ENCODE data around the gene HJURP.

Gene HJURP

GRCh38 chr2:233820774-233821105, 33.6 kb downstream of the HJURP start:
- no peak overlapping the region for H3K4me3 ChIP-seq (ENCODE audit: control insufficient read depth, low read depth, low read length)
- DNase-seq (ENCODE audit: low read depth): no peak

GRCh38 chr2:233819884-233820773, 34.2 kb downstream of the HJURP start:
- H3K4me3 ChIP-seq (ENCODE audit: control insufficient read depth, low read depth, low read length): no peak overlapping the region
- TF ChIP-seq, protein P1, sequence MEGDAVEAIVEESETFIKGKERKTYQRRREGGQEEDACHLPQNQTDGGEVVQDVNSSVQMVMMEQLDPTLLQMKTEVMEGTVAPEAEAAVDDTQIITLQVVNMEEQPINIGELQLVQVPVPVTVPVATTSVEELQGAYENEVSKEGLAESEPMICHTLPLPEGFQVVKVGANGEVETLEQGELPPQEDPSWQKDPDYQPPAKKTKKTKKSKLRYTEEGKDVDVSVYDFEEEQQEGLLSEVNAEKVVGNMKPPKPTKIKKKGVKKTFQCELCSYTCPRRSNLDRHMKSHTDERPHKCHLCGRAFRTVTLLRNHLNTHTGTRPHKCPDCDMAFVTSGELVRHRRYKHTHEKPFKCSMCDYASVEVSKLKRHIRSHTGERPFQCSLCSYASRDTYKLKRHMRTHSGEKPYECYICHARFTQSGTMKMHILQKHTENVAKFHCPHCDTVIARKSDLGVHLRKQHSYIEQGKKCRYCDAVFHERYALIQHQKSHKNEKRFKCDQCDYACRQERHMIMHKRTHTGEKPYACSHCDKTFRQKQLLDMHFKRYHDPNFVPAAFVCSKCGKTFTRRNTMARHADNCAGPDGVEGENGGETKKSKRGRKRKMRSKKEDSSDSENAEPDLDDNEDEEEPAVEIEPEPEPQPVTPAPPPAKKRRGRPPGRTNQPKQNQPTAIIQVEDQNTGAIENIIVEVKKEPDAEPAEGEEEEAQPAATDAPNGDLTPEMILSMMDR (conservative IDR thresholded peaks at IDR 0.05; ENCODE audit: control insufficient read depth, insufficient read depth, low read depth, low read length): no peak
- DNase-seq (ENCODE audit: low read depth): no peak

More at GRCh38 chr2:233820774-233821105, 33.6 kb downstream of the HJURP start:
- TF ChIP-seq, protein P1 (conservative IDR thresholded peaks at IDR 0.05; ENCODE audit: control insufficient read depth, insufficient read depth, low read depth, low read length): no peak

- no peak for DNase-seq (ENCODE audit: low read depth)
- TF ChIP-seq, protein P1 (conservative IDR thresholded peaks at IDR 0.05; ENCODE audit: control insufficient read depth, insufficient read depth, low read depth, low read length): no peak
- H3K4me3 ChIP-seq (ENCODE audit: control insufficient read depth, low read depth, low read length): no peak overlapping the region
Measured at GRCh38 chr2:233818639-233819621, 35.4 kb downstream of the HJURP start.

GRCh38 chr2:233817995-233818638, 36.2 kb downstream of the HJURP start:
- TF ChIP-seq, protein P1 (conservative IDR thresholded peaks at IDR 0.05; ENCODE audit: control insufficient read depth, insufficient read depth, low read depth, low read length): no peak
- DNase-seq (ENCODE audit: low read depth): no peak
- H3K4me3 ChIP-seq (ENCODE audit: control insufficient read depth, low read depth, low read length): no peak overlapping the region

- TF ChIP-seq, protein P1 (conservative IDR thresholded peaks at IDR 0.05; ENCODE audit: control insufficient read depth, insufficient read depth, low read depth, low read length): no peak
- peak; percentile 48 for DNase-seq (ENCODE audit: low read depth)
- H3K4me3 ChIP-seq (ENCODE audit: control insufficient read depth, low read depth, low read length): no peak overlapping the region
Measured at GRCh38 chr2:233817361-233817911, 36.9 kb downstream of the HJURP start.

DNA sequence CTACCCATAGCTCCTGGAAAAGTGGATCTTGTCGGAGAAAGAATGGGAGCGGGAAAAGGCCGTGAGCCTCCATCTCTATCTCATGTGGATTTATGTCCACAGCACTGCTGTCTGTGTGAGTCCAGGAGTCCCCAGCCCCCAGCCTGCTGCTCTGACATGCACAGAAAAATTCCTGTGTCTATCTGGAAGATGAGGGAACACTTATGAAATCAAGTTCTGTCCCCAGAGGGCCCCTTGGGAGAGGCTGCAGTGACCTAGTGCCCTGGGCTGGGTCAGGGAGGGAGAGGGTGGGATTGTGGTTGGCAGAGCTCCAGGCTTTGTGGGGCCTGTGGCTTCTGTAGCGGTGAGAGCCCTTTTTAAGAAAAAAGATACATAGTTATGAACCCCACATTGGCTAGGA, 37.6 kb downstream of the HJURP start:
- no peak overlapping the region for H3K4me3 ChIP-seq (ENCODE audit: control insufficient read depth, low read depth, low read length)
- no peak for DNase-seq (ENCODE audit: low read depth)
- TF ChIP-seq, protein P1 (conservative IDR thresholded peaks at IDR 0.05; ENCODE audit: control insufficient read depth, insufficient read depth, low read depth, low read length): no peak
